GM19395 (cell line): Measurements from ENCODE around the gene PRTN3.
"Not testable (repeated sequence)": the region's sequence is repeated elsewhere in the genome, so short reads cannot be mapped to it uniquely, and the experiment has no call there.

Experiments used
- ATAC-seq: cut with Tn5 transposase; IDR thresholded peaks from one replicate; pipeline ENCODE4 v1.9.1; 2021; ENCODE audit warnings: mild to moderate bottlenecking, moderate library complexity; ENCODE audit not compliant: unreplicated experiment

The PRTN3 gene

DNA sequence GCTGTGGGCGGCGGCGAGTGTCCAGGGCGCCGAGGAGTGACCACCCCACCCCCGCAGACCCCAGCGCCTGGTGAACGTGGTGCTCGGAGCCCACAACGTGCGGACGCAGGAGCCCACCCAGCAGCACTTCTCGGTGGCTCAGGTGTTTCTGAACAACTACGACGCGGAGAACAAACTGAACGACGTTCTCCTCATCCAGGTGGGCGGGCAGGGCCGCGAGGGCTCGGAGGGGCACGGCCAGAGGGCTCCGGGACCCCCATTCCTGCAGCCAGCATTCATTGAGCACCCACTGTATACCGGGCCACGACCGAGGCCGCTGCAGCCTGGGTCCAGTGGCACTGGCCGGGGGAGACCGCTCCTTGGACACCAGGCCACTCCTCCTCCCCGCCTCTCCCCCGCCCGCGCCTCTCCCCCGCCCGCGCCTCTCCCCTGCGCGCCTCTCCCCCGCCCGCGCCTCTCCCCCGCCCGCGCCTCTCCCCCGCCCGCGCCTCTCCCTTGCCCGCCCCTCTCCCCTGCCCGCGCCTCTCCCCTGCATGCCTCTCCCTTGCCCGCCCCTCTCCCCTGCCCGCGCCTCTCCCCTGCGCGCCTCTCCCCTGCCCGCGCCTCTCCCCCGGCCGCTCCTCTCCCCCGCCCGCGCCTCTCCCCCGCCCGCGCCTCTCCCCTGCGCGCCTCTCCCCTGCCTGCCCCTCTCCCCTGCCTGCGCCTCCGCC is 3.2 kb downstream of the PRTN3 start:
- ATAC-seq = no peak

GRCh38 chr19:844546-844971 is 3.8 kb downstream of the PRTN3 start:
- ATAC-seq = no peak

DNA sequence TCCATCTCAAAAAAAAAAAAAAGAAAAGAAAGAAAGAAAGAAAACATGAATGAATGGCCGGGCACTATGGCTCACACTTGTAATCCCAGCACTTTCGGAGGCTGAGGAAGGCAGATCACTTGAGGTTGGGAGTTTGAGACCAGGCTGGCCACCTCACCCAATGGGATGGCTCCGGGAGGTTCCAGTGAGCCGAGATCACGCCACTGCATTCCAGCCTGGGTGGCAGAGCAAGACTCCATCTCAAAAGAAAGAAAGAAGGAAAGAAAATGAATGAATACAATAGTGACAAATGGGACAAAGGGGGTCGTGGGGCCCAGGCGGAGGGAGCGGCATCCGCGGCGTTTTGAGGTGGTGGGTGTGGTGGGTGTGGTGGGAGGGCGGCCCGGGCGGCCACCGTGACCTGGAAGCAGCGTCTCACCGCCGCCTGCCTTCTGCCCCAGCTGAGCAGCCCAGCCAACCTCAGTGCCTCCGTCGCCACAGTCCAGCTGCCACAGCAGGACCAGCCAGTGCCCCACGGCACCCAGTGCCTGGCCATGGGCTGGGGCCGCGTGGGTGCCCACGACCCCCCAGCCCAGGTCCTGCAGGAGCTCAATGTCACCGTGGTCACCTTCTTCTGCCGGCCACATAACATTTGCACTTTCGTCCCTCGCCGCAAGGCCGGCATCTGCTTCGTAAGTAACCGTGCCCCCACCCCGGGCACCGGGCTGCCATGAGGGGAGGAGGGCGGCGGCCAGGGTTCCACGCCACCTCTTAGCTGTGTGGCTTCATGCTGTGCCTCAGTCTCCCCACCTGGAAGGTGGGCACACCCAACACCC is 5.1 kb downstream of the PRTN3 start:
- no peak for ATAC-seq

DNA sequence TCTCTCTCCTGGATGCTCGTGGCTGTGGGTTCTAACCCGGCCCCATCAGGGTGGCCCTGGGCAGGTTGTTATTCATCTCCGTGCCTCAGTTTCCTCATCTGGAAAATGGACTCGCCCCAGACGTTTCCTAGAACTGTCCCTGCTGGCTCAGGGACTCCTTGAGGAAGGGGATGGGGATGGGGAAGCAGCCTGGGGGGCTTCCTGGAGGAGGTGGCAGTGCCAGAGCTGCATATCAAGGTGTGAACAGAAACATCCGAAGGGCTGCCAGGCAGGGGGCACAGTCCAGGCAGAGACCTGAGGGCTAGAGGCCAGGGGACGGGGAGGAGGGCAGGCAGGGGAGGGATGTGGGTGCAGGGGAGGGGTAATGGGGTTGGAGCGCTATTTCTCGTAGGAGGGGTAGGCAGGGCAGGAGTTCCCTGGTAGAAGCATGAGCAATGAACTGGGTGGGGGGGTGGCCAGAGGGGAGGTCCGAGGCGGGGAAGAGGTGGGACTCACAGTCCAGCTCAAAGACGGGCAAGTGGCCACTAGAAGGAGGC is 7.7 kb downstream of the PRTN3 start:
- no peak for ATAC-seq

- ATAC-seq = not testable (repeated sequence)
Observed at GRCh38 chr19:849195-849594, 8.4 kb downstream of the PRTN3 start.

- no peak for ATAC-seq
Observed at GRCh38 chr19:850221-850978, 9.6 kb downstream of the PRTN3 start.

DNA sequence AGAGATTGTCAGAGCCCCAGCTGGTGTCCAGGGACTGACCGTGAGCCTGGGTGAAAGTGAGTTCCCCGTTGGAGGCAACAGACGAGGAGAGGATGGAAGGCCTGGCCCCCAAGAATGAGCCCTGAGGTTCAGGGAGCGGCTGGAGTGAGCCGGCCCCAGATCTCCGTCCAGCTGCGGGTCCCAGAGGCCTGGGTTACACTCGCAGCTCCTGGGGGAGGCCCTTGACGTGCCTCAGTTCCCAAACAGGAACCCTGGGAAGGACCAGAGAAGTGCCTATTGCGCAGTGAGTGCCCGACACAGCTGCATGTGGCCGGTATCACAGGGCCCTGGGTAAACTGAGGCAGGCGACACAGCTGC is 10.2 kb downstream of the PRTN3 start:
- ATAC-seq = no peak

DNA sequence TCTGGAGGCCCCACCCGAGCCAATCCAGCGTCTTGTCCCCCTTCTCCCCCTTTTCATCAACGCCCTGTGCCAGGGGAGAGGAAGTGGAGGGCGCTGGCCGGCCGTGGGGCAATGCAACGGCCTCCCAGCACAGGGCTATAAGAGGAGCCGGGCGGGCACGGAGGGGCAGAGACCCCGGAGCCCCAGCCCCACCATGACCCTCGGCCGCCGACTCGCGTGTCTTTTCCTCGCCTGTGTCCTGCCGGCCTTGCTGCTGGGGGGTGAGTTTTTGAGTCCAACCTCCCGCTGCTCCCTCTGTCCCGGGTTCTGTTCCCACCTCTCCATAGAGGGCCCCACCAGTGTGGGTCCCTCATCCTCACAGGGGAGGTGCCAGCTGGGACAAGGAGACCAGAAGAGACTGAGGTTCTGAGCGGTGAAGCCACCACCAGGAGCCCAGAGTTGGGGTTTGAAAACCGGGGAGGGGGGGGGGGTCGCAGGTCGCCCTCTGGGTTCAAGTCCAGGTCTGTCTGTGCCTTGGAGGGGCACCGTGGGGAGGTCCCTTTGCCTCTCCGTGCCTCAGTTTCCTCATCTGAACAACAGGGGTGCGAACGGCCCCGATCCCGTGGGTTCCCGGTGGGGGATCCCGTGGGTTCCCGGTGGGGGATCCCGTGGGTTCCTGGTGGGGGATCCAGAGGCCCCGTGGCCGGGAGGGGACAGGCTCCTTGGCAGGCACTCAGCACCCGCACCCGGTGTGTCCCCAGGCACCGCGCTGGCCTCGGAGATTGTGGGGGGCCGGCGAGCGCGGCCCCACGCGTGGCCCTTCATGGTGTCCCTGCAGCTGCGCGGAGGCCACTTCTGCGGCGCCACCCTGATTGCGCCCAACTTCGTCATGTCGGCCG is 11.6 kb downstream of the PRTN3 start, which contains the start of gene ELANE:
Gene ELANE (plus strand): TSS at position 168 of the 878 bp plus-strand sequence. CDS start 26 bp downstream, at position 194.
- ATAC-seq = no peak

- no peak for ATAC-seq
Observed at GRCh38 chr19:853014-853585, 12.3 kb downstream of the PRTN3 start.

- ATAC-seq = not testable (repeated sequence)
Observed at GRCh38 chr19:853614-854220, 12.9 kb downstream of the PRTN3 start.

- no peak for ATAC-seq
Observed at GRCh38 chr19:854549-854948, 13.8 kb downstream of the PRTN3 start.

GRCh38 chr19:855142-855541 is 14.3 kb downstream of the PRTN3 start:
- no peak for ATAC-seq

GRCh38 chr19:855566-856120 is 14.8 kb downstream of the PRTN3 start:
- no peak for ATAC-seq

DNA sequence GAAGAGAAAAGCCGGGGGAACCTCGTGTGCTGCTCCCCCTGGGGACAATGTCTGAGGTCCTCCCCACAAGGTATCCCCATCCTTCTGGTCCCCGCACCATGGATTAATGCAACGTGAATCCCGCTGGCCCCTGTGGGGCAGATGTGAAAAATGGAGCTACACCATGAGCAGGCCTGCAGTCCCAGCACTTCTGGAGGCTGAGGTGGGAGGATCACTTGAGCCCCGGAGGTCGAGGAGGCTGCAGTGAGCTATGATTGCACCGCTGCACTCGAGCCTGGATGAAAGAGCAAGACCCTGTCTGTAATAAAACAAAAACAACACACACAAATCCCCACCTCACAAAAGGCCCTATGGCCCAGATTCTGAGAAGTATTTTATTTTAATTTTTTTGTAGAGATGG is 17.5 kb downstream of the PRTN3 start:
- ATAC-seq = no peak

DNA sequence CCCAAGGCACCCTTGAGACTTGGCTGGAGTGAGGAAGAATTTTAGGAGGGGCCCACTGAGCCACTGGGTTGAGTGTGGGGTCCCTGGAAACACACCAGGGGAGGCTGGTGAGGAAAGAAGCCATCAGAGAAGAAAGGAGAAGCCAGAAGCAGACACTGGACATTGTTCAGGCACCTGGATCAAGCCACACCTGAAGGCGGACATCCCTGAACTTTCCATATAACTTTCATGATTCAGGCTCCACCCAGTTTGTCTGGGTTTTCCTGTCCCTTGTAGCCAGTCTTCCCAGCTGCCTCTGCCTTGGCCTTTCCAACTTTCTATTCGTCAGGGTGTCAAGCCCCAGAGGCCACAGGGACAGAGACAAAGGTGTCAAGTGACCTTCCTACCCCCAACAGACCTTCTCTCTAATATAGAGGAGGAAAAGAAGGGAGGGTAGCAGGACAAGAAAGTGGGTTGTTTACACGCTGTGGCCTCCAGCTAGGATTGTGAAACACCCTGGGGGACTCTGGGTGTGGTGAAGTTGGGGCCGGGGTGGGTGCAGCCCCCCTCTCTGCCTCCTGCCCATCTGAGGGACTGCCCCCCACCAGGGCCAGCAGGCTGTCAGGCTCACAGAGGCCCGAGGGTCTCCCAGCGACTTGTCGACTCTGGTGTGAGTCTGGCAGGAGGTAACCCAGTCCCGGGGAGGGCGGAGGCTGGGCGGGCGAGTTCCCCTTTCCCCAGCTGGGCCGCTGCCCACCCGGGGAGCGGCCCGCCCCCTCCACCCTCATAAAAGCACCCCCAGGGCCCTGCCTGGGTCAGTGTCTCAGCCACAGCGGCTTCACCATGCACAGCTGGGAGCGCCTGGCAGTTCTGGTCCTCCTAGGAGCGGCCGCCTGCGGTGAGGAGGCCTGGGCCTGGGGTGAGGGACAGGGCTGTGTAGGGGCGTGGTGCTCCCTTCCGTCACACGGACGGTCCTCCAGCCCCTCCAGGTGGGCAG is 18.4 kb downstream of the PRTN3 start, which contains the start of gene CFD:
Gene CFD (plus strand): TSS at position 797 of the 976 bp plus-strand sequence. CDS start 26 bp downstream, at position 823.
- no peak for ATAC-seq

DNA sequence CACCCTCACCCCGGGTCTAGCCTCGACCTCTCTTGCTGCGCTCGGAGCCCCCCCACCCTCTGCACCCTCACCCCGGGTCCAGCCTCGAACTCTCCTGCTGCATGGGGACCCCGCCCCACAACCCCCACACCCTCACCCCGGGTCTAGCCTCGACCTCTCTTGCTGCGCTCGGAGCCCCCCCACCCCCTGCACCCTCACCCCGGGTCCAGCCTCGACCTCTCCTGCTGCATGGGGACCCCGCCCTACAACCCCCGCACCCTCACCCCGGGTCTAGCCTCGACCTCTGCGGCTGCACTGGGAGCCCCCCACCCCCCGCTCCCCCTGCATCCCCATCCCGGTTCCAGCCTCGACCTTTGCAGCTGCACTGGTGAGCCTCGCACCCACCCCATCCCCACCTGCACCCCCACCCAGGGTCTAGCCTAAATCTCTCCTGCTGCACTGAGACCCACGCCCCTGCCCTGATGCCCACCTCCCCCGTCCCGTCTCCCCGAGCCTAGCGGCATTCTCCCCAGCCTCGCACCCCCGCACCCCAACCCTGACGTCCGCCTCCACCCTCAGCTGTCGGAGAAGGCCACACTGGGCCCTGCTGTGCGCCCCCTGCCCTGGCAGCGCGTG is 20.4 kb downstream of the PRTN3 start:
- ATAC-seq = no peak

GRCh38 chr19:861756-862580 is 21.2 kb downstream of the PRTN3 start:
- no peak for ATAC-seq
